GM12878 (cell line): ENCODE data around the gene CFAP70. TPM values are rescaled to one million over a fixed set of nuclear protein-coding genes. Genes with fewer than 3 reads are reported as not detected.

Source experiments
- ATAC-seq: fragments of 200-7000 bp; cut with Tn5 transposase; 3 replicates; pipeline ENCODE4 v1.9.1; 2020; ENCODE audit warnings: mild to moderate bottlenecking, moderate library complexity
- BruUV-seq: library from RNA; stranded (reverse); fragments of 400-500 nt; replicated peaks from 2 replicates; lab custom pipeline; 2021; lab: Mats Ljungman, UMichigan
- CTCF ChIA-PET: fragments of 300-600 bp; sonication (Branson Sonifier 250); formaldehyde crosslinking; extraction: SDS; loops from one replicate; lab custom pipeline; 2021; ENCODE audit warnings: inconsistent platforms; lab: Yijun Ruan, JAX
- POLR2A ChIA-PET: fragments of 350-600 bp; formaldehyde crosslinking; extraction: SDS; loops from one replicate; lab custom pipeline; 2021; ENCODE audit warnings: inconsistent platforms; lab: Charles Lee
- RAD21 ChIA-PET: fragments of 300-600 bp; sonication (Branson Sonifier 250); formaldehyde crosslinking; loops from one replicate; lab custom pipeline; 2023; ENCODE audit warnings: antibody characterized with exemption; ENCODE audit not compliant: unreplicated experiment; lab: Charles Lee
- SMC1A ChIA-PET: fragments of 300-600 bp; sonication (Branson Sonifier 250); formaldehyde crosslinking; loops from one replicate; lab custom pipeline; 2023; ENCODE audit not compliant: unreplicated experiment, uncharacterized antibody; lab: Charles Lee
- DNase-seq: peaks from one replicate; pipeline ENCODE4 v3.0.0-alpha.2; 2011; ENCODE audit warnings: low read depth, low spot score
- FAIRE-seq: peaks from 3 replicates; lab custom pipeline; 2011; peaks lifted over from hg19 to GRCh38; lab: Jason Lieb, UNC
- H2AFZ ChIP-seq: 2 replicates; pipeline ENCODE4 v1.6.0; 2011; ENCODE audit warnings: low read depth, low read length, control low read depth; ENCODE audit not compliant: control insufficient read depth
- H3K27ac ChIP-seq: 2 replicates; pipeline ENCODE4 v1.5.1; 2011; ENCODE audit warnings: control low read depth; ENCODE audit not compliant: control insufficient read depth, insufficient read depth
- H3K27me3 ChIP-seq, 2 experiments: replicated peaks in 1 of 2; 2 replicates each; pipeline versions ENCODE4 v1.6.0 to v1.6.1; 2011; ENCODE audit warnings: low read length in 1 of 2; ENCODE audit not compliant: control insufficient read depth in 2 of 2, insufficient read depth in 2 of 2
- H3K36me3 ChIP-seq, 2 experiments: 2 replicates each; pipeline ENCODE4 v1.5.1; 2011; ENCODE audit warnings: low read length in 1 of 2; ENCODE audit not compliant: control insufficient read depth in 2 of 2, insufficient read depth in 2 of 2
- H3K4me1 ChIP-seq: 2 replicates; pipeline ENCODE4 v1.6.1; 2011; ENCODE audit warnings: mild to moderate bottlenecking, low read length, moderate library complexity, mixed read lengths; ENCODE audit not compliant: control insufficient read depth, insufficient read depth
- H3K4me2 ChIP-seq: 2 replicates; pipeline ENCODE4 v1.6.0; 2011; ENCODE audit warnings: control low read depth; ENCODE audit not compliant: control insufficient read depth, insufficient read depth
- H3K4me3 ChIP-seq: fragments of 200-600 bp; sonication (generic); 2 replicates; pipeline ENCODE4 v1.5.1; 2016
- H3K79me2 ChIP-seq: 2 replicates; pipeline ENCODE4 v1.6.0; 2011; ENCODE audit warnings: low read length; ENCODE audit not compliant: control insufficient read depth, insufficient read depth
- H3K9ac ChIP-seq: 2 replicates; pipeline ENCODE4 v1.8.0; 2011; ENCODE audit warnings: low read length, control low read depth, mixed read lengths; ENCODE audit not compliant: control insufficient read depth, insufficient read depth
- H3K9me3 ChIP-seq: replicated peaks from 3 replicates; pipeline ENCODE4 v1.5.1; 2011; ENCODE audit warnings: mild to moderate bottlenecking, low read length; ENCODE audit not compliant: control insufficient read depth, insufficient read depth
- H4K20me1 ChIP-seq: 2 replicates; pipeline ENCODE4 v1.6.0; 2011; ENCODE audit not compliant: control insufficient read depth, insufficient read depth
- BMI1 ChIP-seq: fragments of 450-650 bp; IDR thresholded peaks from 2 replicates; pipeline ENCODE4 v1.6.1; 2016; ENCODE audit warnings: mild to moderate bottlenecking, moderate library complexity, borderline replicate concordance
- CHD2 ChIP-seq: IDR thresholded peaks from 2 replicates; pipeline ENCODE4 v1.6.1; 2011; ENCODE audit warnings: low read depth, low read length, improper control_type of control experiment, borderline replicate concordance
- CTCF ChIP-seq, 3 experiments: IDR thresholded peaks in 2 of 3; conservative IDR thresholded peaks in 1 of 3; 2 replicates each; pipeline ENCODE4 v1.5.1; 2011; ENCODE audit warnings: low read depth in 3 of 3, low read length in 3 of 3, mild to moderate bottlenecking in 3 of 3, control low read depth in 2 of 3, moderate library complexity in 2 of 3, inconsistent platforms in 1 of 3, mixed read lengths in 1 of 3; ENCODE audit not compliant: control insufficient read depth in 2 of 3, insufficient read depth in 1 of 3; ENCODE audit errors: extremely low read depth in 1 of 3
- FOXM1 ChIP-seq: IDR thresholded peaks from 2 replicates; pipeline ENCODE4 v1.6.1; 2012; ENCODE audit warnings: low read depth, mild to moderate bottlenecking, inconsistent platforms, low read length, moderate library complexity
- IKZF1 ChIP-seq: fragments of 450-650 bp; conservative IDR thresholded peaks from 2 replicates; pipeline ENCODE4 v1.6.1; 2017; ENCODE audit warnings: antibody characterized with exemption, mild to moderate bottlenecking
- IKZF2 ChIP-seq, 2 experiments: fragments of 450-650 bp; IDR thresholded peaks; 2 replicates each; pipeline ENCODE4 v1.6.1; 2017; ENCODE audit warnings: mild to moderate bottlenecking in 2 of 2, moderate library complexity in 2 of 2
- MEF2A ChIP-seq: IDR thresholded peaks from 2 replicates; pipeline ENCODE4 v1.6.1; 2011; ENCODE audit warnings: low read depth, mild to moderate bottlenecking, low read length, moderate library complexity; ENCODE audit not compliant: insufficient read depth
- MTA3 ChIP-seq: IDR thresholded peaks from 2 replicates; pipeline ENCODE4 v1.6.1; 2012; ENCODE audit warnings: low read length, inconsistent platforms, borderline replicate concordance
- NR2C2 ChIP-seq: IDR thresholded peaks from 2 replicates; pipeline ENCODE4 v1.6.1; 2011; ENCODE audit warnings: borderline replicate concordance, low read depth; ENCODE audit not compliant: control insufficient read depth, insufficient read length
- POLR2A ChIP-seq: IDR thresholded peaks from 2 replicates; pipeline ENCODE4 v1.6.1; 2011; ENCODE audit warnings: low read depth, mild to moderate bottlenecking, low read length
- RB1 ChIP-seq: fragments of 450-650 bp; formaldehyde crosslinking; IDR thresholded peaks from 2 replicates; pipeline ENCODE4 v1.6.1; 2017; ENCODE audit warnings: mild to moderate bottlenecking, borderline replicate concordance
- RBBP5 ChIP-seq: fragments of 200-600 bp; sonication (generic); conservative IDR thresholded peaks from 2 replicates; pipeline ENCODE4 v1.6.1; 2016
- RCOR1 ChIP-seq: conservative IDR thresholded peaks from 2 replicates; pipeline ENCODE4 v1.6.1; 2012; ENCODE audit warnings: low read depth, low read length, improper control_type of control experiment
- SMAD1 ChIP-seq: fragments of 450-650 bp; IDR thresholded peaks from 2 replicates; pipeline ENCODE4 v1.6.1; 2018; ENCODE audit warnings: mild to moderate bottlenecking, low read depth; ENCODE audit not compliant: partially characterized antibody
- SREBF2 ChIP-seq: IDR thresholded peaks from 2 replicates; pipeline ENCODE4 v1.6.1; 2012; ENCODE audit warnings: mild to moderate bottlenecking, low read length
- STAT3 ChIP-seq: IDR thresholded peaks from 2 replicates; pipeline ENCODE4 v1.6.1; 2011; ENCODE audit warnings: low read depth, low read length, improper control_type of control experiment
- ZNF687 ChIP-seq: fragments of 450-650 bp; IDR thresholded peaks from 2 replicates; pipeline ENCODE4 v1.6.1; 2017; ENCODE audit warnings: mild to moderate bottlenecking, moderate library complexity
- WGBS: methylation state at CpG from one replicate; pipeline ENCODE4 v1.1.6; 2016; ENCODE audit warnings: low lambda C conversion rate; ENCODE audit not compliant: insufficient replicate concordance, insufficient coverage; ENCODE audit errors: missing lambda C conversion rate; 5-methylcytosine and 5-hydroxymethylcytosine counted together
- in situ Hi-C: fragments of 300-500 bp; cut with MboI; formaldehyde crosslinking; loops from 9 replicates; pipeline ENCODE4 v1.14.3; 2018; ENCODE audit warnings: mixed read lengths
- intact Hi-C: fragments of 100-400 bp; cut with micrococcal nuclease; formaldehyde crosslinking; loops from one replicate; pipeline ENCODE4 v1.14.2; 2022; ENCODE audit not compliant: unreplicated experiment
- polyA plus RNA-seq, 11 experiments: library from polyadenylated mRNA; depleted of rRNA in 4 of 11; unstranded in 6 of 11; stranded (reverse) in 5 of 11; fragments of >200 nt; fragmentation: Nextera tagmentation in 4 of 11; fragmentation: Illumina TruSeq in 1 of 11; extraction: Ambion mirVana in 4 of 11; extraction: Trizol in 1 of 11; gene quantifications; 1 replicate in 1 of 11; 2 replicates in 10 of 11; pipeline versions ENCODE4 v1.2.1 to v1.2.3, GENCODE V29; 2011 to 2016; ENCODE audit warnings: inconsistent platforms in 2 of 11, missing spikeins in 2 of 11, low read depth in 1 of 11
- total RNA-seq, 4 experiments: library from RNA; depleted of rRNA in 3 of 4; stranded (reverse); fragments of >200 nt in 3 of 4; fragmentation: Illumina TruSeq in 1 of 4; extraction: Trizol in 1 of 4; gene quantifications; 2 replicates each; pipeline versions ENCODE4 v1.2.1 to v1.2.3, GENCODE V29; 2013 to 2021

Gene CFAP70
- total and polyA plus RNA-seq, 10 of the 15 experiments (the other 5 are each of a cell fraction or from before 2014, with no cell fraction given), result 0.21 to 1.1 (median 0.42) TPM

- no peaks in the 10 kb centered on the region for H3K4me1 ChIP-seq
- RAD21 ChIA-PET, result no interaction called here
Measured at GRCh38 chr10:73220989-73221388, 137.7 kb downstream of the CFAP70 start.

More at GRCh38 chr10:73220989-73221388, 137.7 kb downstream of the CFAP70 start:
- no peak overlapping the region for H2AFZ ChIP-seq
- H3K9ac ChIP-seq, result no peak overlapping the region
- H3K27ac ChIP-seq, result no peak overlapping the region
- H3K36me3 ChIP-seq, result peaks cover 0 to 11% of the 10 kb centered on the region in 2 experiments; a peak in 3 of 4 replicates
- SMC1A ChIA-PET, result interaction anchor here (1.2 kb wide), 1 partner anchor 52 kb away, joined by 3 read pairs; no protein-coding TSS in a partner anchor
- in situ Hi-C loops (no loop called here), intact Hi-C loops (no loop called here)
- no peaks in the 10 kb centered on the region; the same call in 2 of the 3 replicates for H3K9me3 ChIP-seq
- FAIRE-seq, result no peak
- no peak overlapping the region for H3K4me3 ChIP-seq
- H3K27me3 ChIP-seq, result no peaks in the 10 kb centered on the region
- CTCF ChIA-PET, result interaction anchor here (1.0 kb wide), 1 partner anchor 12 kb away, joined by 3 read pairs; no protein-coding TSS in a partner anchor
- H3K79me2 ChIP-seq, result no peaks in the 10 kb centered on the region
- TF ChIP-seq SMAD1 (no peak), BMI1 (no peak), RBBP5 (no peak), SREBF2 (no peak), MTA3 (no peak), MEF2A (no peak), CTCF (IDR thresholded peaks at IDR 0.05 in 2 of 3, conservative IDR thresholded peaks at IDR 0.05 in 1 of 3; ENCODE audit: control insufficient read depth in 2 of 3, extremely low read depth in 1 of 3, insufficient read depth in 1 of 3, low read depth in 3 of 3, low read length in 3 of 3) (no peak), NR2C2 (no peak), IKZF2 (IDR thresholded peaks at IDR 0.05) (no peak), STAT3 (no peak), FOXM1 (no peak), RCOR1 (no peak), ZNF687 (no peak), POLR2A (no peak), IKZF1 (no peak), CHD2 (no peak), RB1 (no peak)
- POLR2A ChIA-PET, result no interaction called here
- 100% methylated on average over 1 of the region's 1 CpG for WGBS
- no peak for ATAC-seq
- no peaks in the 10 kb centered on the region for H4K20me1 ChIP-seq
- DNase-seq, result no peak
- no TSS peak for BruUV-seq
- no peak overlapping the region for H3K4me2 ChIP-seq
